Tibial nerve (tissue), 4 donors: ENCODE measurements around the gene SORCS2.

ENCODE experiments used
- EP300 ChIP-seq, 2 donors: sonication (generic); formaldehyde crosslinking; IDR thresholded peaks; one replicate each; pipeline ENCODE4 v1.6.1; 2017; ENCODE audit warnings: antibody characterized with exemption in 2 of 2, mild to moderate bottlenecking in 1 of 2
- POLR2A ChIP-seq, 2 donors: fragments of 450-650 bp; IDR thresholded peaks; one replicate each; pipeline ENCODE4 v1.6.1; 2017; ENCODE audit warnings: antibody characterized with exemption in 2 of 2, mild to moderate bottlenecking in 2 of 2, moderate library complexity in 2 of 2
- TF ChIP-seq, protein P1 (sequence below), 5 experiments: fragments of 200-600 bp in 3 of 5; fragments of 450-650 bp in 2 of 5; sonication (generic) in 3 of 5; IDR thresholded peaks; one replicate each; pipeline ENCODE4 v1.5.1; 2016 to 2019; ENCODE audit warnings: antibody characterized with exemption in 5 of 5, mild to moderate bottlenecking in 3 of 5, moderate library complexity in 2 of 5

DNA sequence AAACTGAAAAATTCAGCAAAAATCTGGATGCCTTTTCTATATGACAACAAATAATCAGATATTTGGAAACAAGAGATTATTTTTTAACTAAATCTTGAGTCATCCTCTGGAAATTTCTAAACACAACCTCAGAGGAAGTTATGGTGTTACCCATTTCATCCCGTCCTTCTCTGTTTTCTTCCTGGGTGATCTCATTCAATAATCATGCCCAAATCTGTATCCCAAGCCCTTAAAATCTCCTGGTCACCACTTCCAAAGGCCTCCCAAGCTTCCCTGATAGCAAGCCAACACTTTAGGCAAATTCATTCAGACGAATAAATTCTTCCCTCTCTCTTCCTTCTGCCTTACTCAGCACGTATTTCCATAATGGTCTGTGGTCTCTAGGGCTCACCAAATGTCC lies 9.7 kb upstream of the SORCS2 start:
- TF ChIP-seq, protein P1, sequence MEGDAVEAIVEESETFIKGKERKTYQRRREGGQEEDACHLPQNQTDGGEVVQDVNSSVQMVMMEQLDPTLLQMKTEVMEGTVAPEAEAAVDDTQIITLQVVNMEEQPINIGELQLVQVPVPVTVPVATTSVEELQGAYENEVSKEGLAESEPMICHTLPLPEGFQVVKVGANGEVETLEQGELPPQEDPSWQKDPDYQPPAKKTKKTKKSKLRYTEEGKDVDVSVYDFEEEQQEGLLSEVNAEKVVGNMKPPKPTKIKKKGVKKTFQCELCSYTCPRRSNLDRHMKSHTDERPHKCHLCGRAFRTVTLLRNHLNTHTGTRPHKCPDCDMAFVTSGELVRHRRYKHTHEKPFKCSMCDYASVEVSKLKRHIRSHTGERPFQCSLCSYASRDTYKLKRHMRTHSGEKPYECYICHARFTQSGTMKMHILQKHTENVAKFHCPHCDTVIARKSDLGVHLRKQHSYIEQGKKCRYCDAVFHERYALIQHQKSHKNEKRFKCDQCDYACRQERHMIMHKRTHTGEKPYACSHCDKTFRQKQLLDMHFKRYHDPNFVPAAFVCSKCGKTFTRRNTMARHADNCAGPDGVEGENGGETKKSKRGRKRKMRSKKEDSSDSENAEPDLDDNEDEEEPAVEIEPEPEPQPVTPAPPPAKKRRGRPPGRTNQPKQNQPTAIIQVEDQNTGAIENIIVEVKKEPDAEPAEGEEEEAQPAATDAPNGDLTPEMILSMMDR (IDR thresholded peaks at IDR 0.05) = no peak
- TF ChIP-seq POLR2A (IDR thresholded peaks at IDR 0.05) = no peak
- TF ChIP-seq EP300 (IDR thresholded peaks at IDR 0.05) = no peak
